Endometrial microvascular endothelial cells (primary cell): Measurements from ENCODE around the gene PRKAG3. TPM values are rescaled to one million over a fixed set of nuclear protein-coding genes. Genes with fewer than 3 reads are reported as not detected.
"Not testable (repeated sequence)": the region's sequence is repeated elsewhere in the genome, so short reads cannot be mapped to it uniquely, and the experiment has no call there.

Experiments
- in situ Hi-C: cut with HindIII; loops from 2 replicates; pipeline ENCODE4 v1.10.0; 2017; ENCODE audit warnings: low sequenced_read_pairs, low pct_unique_long_range_greater_than_20kb; ENCODE audit errors: inconsistent ontology term
- total RNA-seq: library from RNA; depleted of rRNA; stranded (reverse); fragments of >200 nt; gene quantifications from one replicate; pipeline ENCODE4 v1.2.3, GENCODE V29; 2015; ENCODE audit errors: inconsistent ontology term

Gene PRKAG3
- total RNA-seq, 1 donor from 2014 or later = not detected

GRCh38 chr2:218851286-218851685 is 19.7 kb upstream of the PRKAG3 start:
- in situ Hi-C loops = no loop called here

- in situ Hi-C loops = no loop called here
Measured at GRCh38 chr2:218850796-218851195, 19.2 kb upstream of the PRKAG3 start.

- in situ Hi-C loops = no loop called here
Measured at GRCh38 chr2:218849721-218850120, 18.1 kb upstream of the PRKAG3 start.

GRCh38 chr2:218846963-218847362 is 15.4 kb upstream of the PRKAG3 start:
- in situ Hi-C loops = not testable (repeated sequence)

- in situ Hi-C loops = not testable (repeated sequence)
Measured at GRCh38 chr2:218844334-218844733, 12.7 kb upstream of the PRKAG3 start.

- in situ Hi-C loops = no loop called here
Measured at GRCh38 chr2:218839888-218840287, 8.3 kb upstream of the PRKAG3 start.

GRCh38 chr2:218839430-218839829 is 7.8 kb upstream of the PRKAG3 start:
- in situ Hi-C loops = no loop called here

- in situ Hi-C loops = no loop called here
Measured at GRCh38 chr2:218837495-218837894, 5.9 kb upstream of the PRKAG3 start.

GRCh38 chr2:218834685-218835084 is 3.1 kb upstream of the PRKAG3 start:
- in situ Hi-C loops = no loop called here

- in situ Hi-C loops = no loop called here
Measured at GRCh38 chr2:218833023-218833609, 1.5 kb upstream of the PRKAG3 start.

- in situ Hi-C loops = no loop called here
Measured at GRCh38 chr2:218832520-218832919, 917 bp upstream of the PRKAG3 start.

- in situ Hi-C loops = no loop called here
Measured at GRCh38 chr2:218832081-218832480, 478 bp upstream of the PRKAG3 start.

- in situ Hi-C loops = no loop called here
Measured at GRCh38 chr2:218830526-218831306, 887 bp downstream of the PRKAG3 start.

GRCh38 chr2:218829868-218830451 is 1.6 kb downstream of the PRKAG3 start:
- in situ Hi-C loops = no loop called here

- in situ Hi-C loops = no loop called here
Measured at GRCh38 chr2:218828477-218828778, 3.2 kb downstream of the PRKAG3 start.

- in situ Hi-C loops = no loop called here
Measured at GRCh38 chr2:218827701-218828476, 3.7 kb downstream of the PRKAG3 start.

GRCh38 chr2:218826791-218827190 is 4.8 kb downstream of the PRKAG3 start:
- in situ Hi-C loops = no loop called here

GRCh38 chr2:218824004-218824403 is 7.6 kb downstream of the PRKAG3 start:
- in situ Hi-C loops = no loop called here

GRCh38 chr2:218823196-218823855 is 8.3 kb downstream of the PRKAG3 start:
- in situ Hi-C loops = no loop called here
